Muscle of leg (tissue), 16 donors: ENCODE results near the gene CLSTN3. TPM values are rescaled to one million over a fixed set of nuclear protein-coding genes. Genes with fewer than 3 reads are reported as not detected.
A peak's percentile ranks its signal among the peaks of the same experiment; 100 is the strongest.

Source experiments
- DNase-seq: peaks from one replicate; pipeline ENCODE4 v3.0.0; 2013
- H3K27ac ChIP-seq: one replicate; pipeline ENCODE4 v1.5.1; 2013; ENCODE audit warnings: mild to moderate bottlenecking, low read length, control low read depth
- H3K27me3 ChIP-seq: one replicate; pipeline ENCODE4 v1.6.1; 2013; ENCODE audit warnings: low read length; ENCODE audit not compliant: control insufficient read depth, insufficient read depth
- H3K36me3 ChIP-seq: one replicate; pipeline ENCODE4 v1.6.1; 2013; ENCODE audit warnings: low read length; ENCODE audit not compliant: control insufficient read depth, insufficient read depth
- H3K4me1 ChIP-seq: one replicate; pipeline ENCODE4 v1.6.1; 2013; ENCODE audit warnings: low read length; ENCODE audit not compliant: control insufficient read depth, insufficient read depth
- H3K4me3 ChIP-seq: one replicate; pipeline ENCODE4 v1.5.1; 2013; ENCODE audit warnings: low read length, control low read depth
- H3K9me3 ChIP-seq: replicated peaks from 2 replicates; pipeline ENCODE4 v1.6.1; 2013; ENCODE audit warnings: low read depth, low read length; ENCODE audit not compliant: control insufficient read depth
- WGBS: methylation state at CpG from one replicate; pipeline ENCODE4 v1.1.5; 2013; ENCODE audit warnings: missing lambda C conversion rate; ENCODE audit not compliant: insufficient coverage; 5-methylcytosine and 5-hydroxymethylcytosine counted together
- long read RNA-seq, 11 donors: transcript quantifications; one replicate each; lab custom pipeline, GENCODE V29; 2026
- polyA plus RNA-seq, 8 donors: library from polyadenylated mRNA; unstranded; fragments of 120-200 nt; gene quantifications; one replicate each; pipeline versions ENCODE4 v1.2.1 to v1.2.3, GENCODE V29; 2013; ENCODE audit warnings: inconsistent platforms in 1 of 8, low replicate concordance in 1 of 8; ENCODE audit not compliant: insufficient read length in 8 of 8, insufficient read depth in 1 of 8
- total RNA-seq: library from RNA; stranded (reverse); fragments of 120-200 nt; gene quantifications from one replicate; pipeline ENCODE4 v1.2.4, GENCODE V29; 2013

The CLSTN3 gene
- total RNA-seq (7.2 TPM), polyA plus RNA-seq (10 to 100 TPM; 17.1 to 27.2 (median 20.5) TPM)
- long read RNA-seq, donor 1, partial matches to known transcripts: 0 of 2 reads
- long read RNA-seq, donor 1, other reads (novel, unspliced or antisense): 0 of 2 reads
- long read RNA-seq, donor 2: 0 reads
- long read RNA-seq, donor 3, full-length matches to known transcripts: 7 of 13 reads
- long read RNA-seq, donor 3, partial matches to known transcripts: 6 of 13 reads
- long read RNA-seq, donor 3, other reads (novel, unspliced or antisense): 0 of 13 reads
- long read RNA-seq, donor 4, partial matches to known transcripts: 12 of 12 reads
- long read RNA-seq, donor 4, other reads (novel, unspliced or antisense): 0 of 12 reads
- long read RNA-seq, donor 5, full-length matches to known transcripts: 8 of 8 reads
- long read RNA-seq, donor 5, partial matches to known transcripts: 0 of 8 reads
- long read RNA-seq, donor 5, other reads (novel, unspliced or antisense): 0 of 8 reads
- long read RNA-seq, donor 6, full-length matches to known transcripts: 3 of 16 reads
- long read RNA-seq, donor 6, partial matches to known transcripts: 13 of 16 reads
- long read RNA-seq, donor 6, other reads (novel, unspliced or antisense): 0 of 16 reads
- long read RNA-seq, donor 7, partial matches to known transcripts: 0 of 4 reads
- long read RNA-seq, donor 7, other reads (novel, unspliced or antisense): 0 of 4 reads
- long read RNA-seq, donor 8, full-length matches to known transcripts: 3 of 3 reads
- long read RNA-seq, donor 8, partial matches to known transcripts: 0 of 3 reads
- long read RNA-seq, donor 8, other reads (novel, unspliced or antisense): 0 of 3 reads
- long read RNA-seq, donor 9, partial matches to known transcripts: 13 of 16 reads
- long read RNA-seq, donor 9, other reads (novel, unspliced or antisense): 0 of 16 reads
- long read RNA-seq, donor 10, full-length matches to known transcripts: 2 of 2 reads
- long read RNA-seq, donor 10, partial matches to known transcripts: 0 of 2 reads
- long read RNA-seq, donor 10, other reads (novel, unspliced or antisense): 0 of 2 reads
- long read RNA-seq, donor 11, partial matches to known transcripts: 0 of 4 reads
- long read RNA-seq, donor 11, other reads (novel, unspliced or antisense): 0 of 4 reads

DNA sequence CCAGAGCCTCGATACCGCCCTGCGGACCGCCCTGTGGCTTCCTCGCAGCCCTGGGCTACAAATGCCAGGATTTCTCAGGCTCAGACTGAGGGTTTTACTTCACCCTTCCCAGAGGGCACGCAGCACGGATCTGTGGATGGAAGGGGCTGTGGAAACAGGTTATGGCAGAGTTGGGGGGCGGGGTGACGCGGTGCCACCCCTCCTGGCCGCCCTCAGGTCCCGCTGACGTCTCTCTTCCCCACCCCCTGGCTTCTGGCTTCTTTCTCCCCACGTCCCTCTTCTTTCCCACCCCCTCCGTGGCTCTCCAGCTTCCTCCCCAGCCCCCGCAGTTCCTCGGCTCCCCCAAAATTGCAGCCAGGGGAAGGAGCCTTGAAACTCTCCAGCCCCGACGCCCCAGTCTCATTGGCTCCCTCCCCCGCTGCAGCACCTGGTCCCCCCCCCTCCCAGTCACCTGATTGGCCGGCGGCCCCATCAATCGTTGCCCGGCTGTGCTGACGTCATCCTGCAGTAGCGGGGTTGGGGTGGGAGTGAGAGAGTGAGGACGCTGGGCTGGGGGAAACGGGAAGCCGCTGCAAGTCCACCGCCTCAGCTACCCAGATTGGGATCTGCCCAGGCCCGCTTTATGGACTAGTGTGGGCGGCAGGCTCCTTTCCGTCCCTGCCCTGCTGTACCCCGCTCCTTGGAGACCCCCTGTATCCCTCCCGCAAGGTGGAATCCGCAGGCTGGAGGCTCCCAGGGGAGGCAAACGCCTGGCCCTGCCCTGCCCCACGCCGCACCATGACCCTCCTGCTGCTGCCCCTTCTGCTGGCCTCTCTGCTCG lies at the start of gene CLSTN3:
Gene CLSTN3, plus strand, starts transcription at position 500 of the 820 bp plus-strand sequence. Its CDS starts 278 bp downstream, at position 778.
- peaks cover 5% of the 10 kb centered on the region for H3K36me3 ChIP-seq
- peak within 1 kb of the TSS; percentile 67 for H3K27ac ChIP-seq
- 0% methylated on average over 16 of the region's 40 CpGs for WGBS

DNA sequence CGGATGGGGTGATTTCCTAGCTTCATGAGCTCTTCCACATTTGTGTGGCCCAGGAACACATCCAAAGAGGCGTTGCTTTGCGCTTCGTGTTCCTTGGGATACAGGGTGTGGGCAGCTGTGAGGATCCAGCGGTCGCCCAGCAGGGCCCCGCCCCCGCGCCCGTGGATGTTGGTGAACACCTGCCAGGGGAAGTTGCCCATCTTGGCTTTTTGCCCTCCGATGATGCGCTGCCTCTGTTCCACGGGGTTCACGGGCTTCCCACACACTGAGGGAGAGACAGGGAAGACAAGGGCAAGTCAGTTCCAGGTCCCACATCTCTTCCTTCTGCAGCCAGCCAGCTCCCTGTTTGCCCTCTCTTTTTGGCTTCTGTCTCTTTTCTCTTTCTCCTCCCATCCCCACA lies 49.1 kb upstream of the CLSTN3 start:
- Histone ChIP-seq H3K4me3 (no peak overlapping the region), H3K36me3 (peaks cover 19% of the 10 kb centered on the region), H3K4me1 (no peaks in the 10 kb centered on the region), H3K9me3 (no peaks in the 10 kb centered on the region), H3K27me3 (no peaks in the 10 kb centered on the region), H3K27ac (no peak overlapping the region)
- 72% methylated on average over 13 of the region's 14 CpGs for WGBS
- DNase-seq: no peak

More for the DNA sequence above, at the start of gene CLSTN3:
- peak; percentile 90 for DNase-seq
- Histone ChIP-seq H3K4me1 (peaks cover 31% of the 10 kb centered on the region), H3K27me3 (peaks cover 27% of the 10 kb centered on the region), H3K4me3 (peak within 1 kb of the TSS; percentile 62), H3K9me3 (no peaks in the 10 kb centered on the region)

DNA sequence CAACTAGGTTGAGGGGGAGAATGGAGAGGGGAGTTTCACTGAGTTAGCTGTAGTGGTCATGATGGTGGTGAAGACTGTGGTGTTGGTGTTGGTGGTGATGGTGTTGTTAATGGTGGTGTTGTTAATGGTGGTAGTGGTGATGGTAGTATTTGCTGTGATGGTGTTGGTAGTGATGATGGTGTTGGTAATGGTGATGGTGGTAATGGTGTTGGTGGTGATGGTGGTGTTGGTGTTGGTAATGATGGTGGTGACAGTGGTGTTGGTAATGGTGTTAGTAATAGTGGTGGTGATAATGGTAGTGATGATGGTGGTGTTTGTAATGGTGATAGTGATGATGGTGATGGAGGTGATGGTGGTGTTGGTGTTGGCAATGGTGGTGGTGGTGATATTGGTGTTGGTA lies 47.0 kb upstream of the CLSTN3 start:
- Histone ChIP-seq H3K36me3 (peaks cover 27% of the 10 kb centered on the region), H3K4me3 (no peak overlapping the region), H3K9me3 (no peaks in the 10 kb centered on the region), H3K27me3 (no peaks in the 10 kb centered on the region), H3K4me1 (no peaks in the 10 kb centered on the region), H3K27ac (no peak overlapping the region)
- no peak for DNase-seq

DNA sequence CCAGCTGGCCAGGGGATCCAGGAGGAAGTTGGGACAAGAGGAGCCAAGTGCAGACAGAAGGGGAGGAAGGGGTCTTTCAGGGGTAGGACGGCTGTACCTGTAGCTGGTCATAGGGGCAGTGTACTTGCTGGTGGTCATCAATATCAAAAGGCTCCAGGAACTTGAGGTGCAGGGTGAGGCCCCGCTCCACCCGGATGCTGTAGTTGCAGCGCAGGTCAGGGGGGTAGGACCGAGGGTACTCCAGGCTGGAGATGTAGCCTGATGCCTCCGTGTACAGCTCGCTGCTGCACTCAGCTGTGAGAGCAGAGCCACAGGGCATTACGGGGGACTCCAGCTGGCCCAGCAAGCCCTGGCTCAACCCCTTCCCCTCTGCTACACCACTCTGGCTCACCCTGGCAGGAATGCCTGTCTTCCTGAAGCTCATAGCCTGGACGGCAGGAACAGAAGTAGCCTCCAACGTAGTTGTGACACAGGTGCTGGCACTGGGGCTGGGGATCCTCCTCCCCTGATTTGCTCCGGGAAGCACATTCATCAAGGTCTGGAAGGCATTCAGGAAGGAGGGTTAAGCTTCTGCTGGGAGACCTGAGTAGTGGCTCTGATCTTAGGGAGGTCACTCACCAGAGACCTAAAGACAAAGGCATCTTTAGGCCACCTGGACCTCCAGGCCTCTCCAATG lies 40.8 kb upstream of the CLSTN3 start:
- Histone ChIP-seq H3K9me3 (no peaks in the 10 kb centered on the region), H3K36me3 (peaks cover 38% of the 10 kb centered on the region), H3K27ac (no peak overlapping the region), H3K4me3 (no peak overlapping the region), H3K4me1 (peaks cover 27% of the 10 kb centered on the region), H3K27me3 (peaks cover 2% of the 10 kb centered on the region)
- DNase-seq: no peak
- 76% methylated on average over 11 of the region's 11 CpGs for WGBS

DNA sequence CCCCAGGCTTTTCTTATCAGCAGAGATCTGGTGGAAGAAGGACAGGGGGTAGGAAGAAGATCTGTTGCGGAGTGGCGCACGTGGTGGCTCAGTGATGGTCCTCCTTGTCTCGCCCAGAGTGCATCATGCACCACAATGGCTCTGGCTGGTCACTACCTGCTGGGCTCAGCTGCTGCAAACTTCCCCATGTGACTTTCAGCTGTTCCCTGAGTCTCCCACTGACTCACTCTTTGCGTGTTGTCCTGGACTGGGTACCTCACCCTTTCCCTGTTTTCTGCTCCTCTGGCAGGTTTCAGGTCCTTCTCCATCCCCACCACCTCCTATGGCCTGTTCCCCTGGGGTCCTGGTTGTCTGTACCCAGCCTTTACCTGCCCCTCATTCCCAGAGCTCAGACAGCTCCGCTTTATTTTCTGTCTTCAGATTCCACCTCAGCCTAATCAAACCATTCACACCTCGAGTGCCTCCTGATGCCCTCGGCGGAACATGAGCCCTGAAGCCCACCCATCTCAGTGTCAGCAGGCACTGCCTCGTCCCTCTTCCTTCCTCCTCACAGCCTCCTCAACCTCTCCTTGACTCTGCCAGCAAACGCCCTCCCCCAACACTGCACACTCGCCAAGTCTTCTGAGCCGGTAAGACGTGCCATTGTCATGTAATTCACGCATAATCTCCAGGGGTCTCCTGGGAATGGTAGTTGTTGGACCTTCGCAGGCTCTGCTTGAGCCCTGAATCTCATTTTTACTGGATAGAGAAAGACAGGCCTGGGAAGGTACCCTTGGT lies 39.8 kb upstream of the CLSTN3 start:
- Histone ChIP-seq H3K36me3 (peaks cover 29% of the 10 kb centered on the region), H3K27ac (peak overlapping the region; percentile 55), H3K27me3 (peaks cover 2% of the 10 kb centered on the region), H3K9me3 (no peaks in the 10 kb centered on the region), H3K4me3 (peak overlapping the region; percentile 49), H3K4me1 (peaks cover 27% of the 10 kb centered on the region)
- WGBS: 65% methylated on average over 11 of the region's 16 CpGs
- no peak for DNase-seq

DNA sequence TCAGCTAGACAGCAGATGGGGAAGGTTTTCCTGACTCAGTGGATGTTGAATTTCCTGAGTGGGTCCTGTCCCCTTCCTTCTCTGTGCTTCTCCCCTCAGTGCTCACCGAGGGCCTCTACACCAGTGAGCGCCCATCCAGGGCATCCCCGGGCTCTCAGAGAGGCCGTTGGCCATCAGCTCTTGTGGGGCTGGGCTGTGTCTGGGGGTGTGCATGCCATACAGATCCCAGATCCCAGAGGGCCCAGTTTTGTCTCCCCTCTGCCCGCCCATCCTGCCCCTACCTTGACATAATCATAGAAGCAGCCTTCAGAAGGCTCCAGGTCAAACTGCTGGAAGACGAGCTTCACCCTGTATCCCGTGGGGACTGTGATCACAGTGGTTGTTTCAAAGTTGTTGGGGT lies 39.0 kb upstream of the CLSTN3 start:
- H3K36me3 ChIP-seq: peaks cover 23% of the 10 kb centered on the region
- peaks cover 2% of the 10 kb centered on the region for H3K27me3 ChIP-seq
- peaks cover 27% of the 10 kb centered on the region for H3K4me1 ChIP-seq
- H3K4me3 ChIP-seq: peak overlapping the region; percentile 49
- WGBS: no CpG with 5 or more reads among the region's 7 CpGs
- no peaks in the 10 kb centered on the region for H3K9me3 ChIP-seq
- DNase-seq: no peak
- H3K27ac ChIP-seq: peak overlapping the region; percentile 55

DNA sequence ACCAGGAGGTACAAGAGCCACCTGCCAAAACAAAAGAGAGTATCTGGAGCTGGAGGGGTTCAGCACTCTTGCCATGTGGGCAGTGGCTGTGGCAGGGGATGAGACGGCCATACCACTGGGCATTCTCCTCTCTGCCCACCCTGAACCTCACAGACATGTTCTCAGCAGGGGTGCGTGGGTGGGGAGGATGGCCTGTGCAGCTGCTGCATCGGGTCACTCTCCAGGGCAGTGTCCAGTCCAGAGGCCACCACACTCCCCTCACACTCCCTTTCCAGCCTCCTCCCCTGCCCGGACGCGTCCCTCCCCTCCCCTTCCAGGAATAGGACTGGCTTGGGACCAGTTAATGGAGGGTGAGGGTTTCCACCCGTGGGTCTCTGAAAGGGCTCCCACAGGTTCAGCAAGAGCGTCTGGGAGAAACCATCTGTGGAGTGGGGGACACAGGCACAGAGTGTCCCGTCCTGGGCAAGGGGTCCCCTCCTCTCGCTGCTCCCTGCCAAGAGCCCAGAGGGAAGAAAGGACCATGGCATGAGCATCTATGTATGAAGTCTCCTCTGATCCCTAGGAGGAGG lies 38.4 kb upstream of the CLSTN3 start:
- no peaks in the 10 kb centered on the region for H3K9me3 ChIP-seq
- DNase-seq: peak; percentile 72

DNA sequence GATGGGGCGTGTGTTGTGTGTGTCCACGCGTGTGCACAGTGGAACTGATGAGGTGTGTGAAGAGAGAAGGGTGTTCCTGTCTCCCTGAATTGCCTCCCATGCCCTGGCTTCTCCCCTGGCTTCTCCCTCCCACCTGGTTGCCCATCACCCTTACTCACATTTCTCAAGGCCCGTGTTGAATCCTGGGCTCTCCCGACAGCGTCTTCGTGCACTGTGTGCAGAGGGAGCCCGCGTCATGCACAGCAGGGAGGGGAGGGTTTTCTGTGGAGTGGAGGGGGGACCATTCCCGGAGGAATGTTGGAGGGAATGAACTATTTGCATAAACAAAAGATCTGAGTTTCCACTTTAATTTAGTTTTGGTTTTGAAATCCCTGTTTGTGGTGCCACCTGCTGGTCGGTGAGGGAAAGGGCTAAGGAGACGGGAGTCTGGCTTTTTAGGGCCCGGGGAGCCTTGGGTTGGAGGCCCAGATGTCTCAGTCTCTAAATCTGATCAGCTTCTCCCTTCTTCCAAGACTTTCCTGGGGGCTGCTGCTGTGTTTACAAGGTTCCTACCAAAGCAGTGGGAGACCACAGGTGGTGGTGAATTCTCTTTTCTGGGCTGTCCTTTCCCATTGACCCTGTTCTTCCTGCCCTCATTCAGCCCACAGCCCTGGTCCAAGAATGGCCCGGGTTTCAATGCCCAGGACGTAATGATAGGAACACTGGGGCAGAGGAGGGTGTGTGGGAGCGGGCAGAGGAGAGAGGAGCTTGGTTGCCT lies 37.8 kb upstream of the CLSTN3 start, which contains the start of gene C1R:
Gene C1R, minus strand, starts transcription at position 217 of the 757 bp plus-strand sequence. Its CDS starts 57 bp downstream, at position 160.
- Histone ChIP-seq H3K4me1 (peaks cover 27% of the 10 kb centered on the region), H3K27me3 (peaks cover 2% of the 10 kb centered on the region), H3K36me3 (peaks cover 19% of the 10 kb centered on the region), H3K9me3 (no peaks in the 10 kb centered on the region), H3K27ac (peak within 1 kb of the TSS; percentile 83), H3K4me3 (peak within 1 kb of the TSS; percentile 49)
- 28% methylated on average over 5 of the region's 16 CpGs for WGBS
- peak; percentile 94 for DNase-seq

More for the DNA sequence above, 38.4 kb upstream of the CLSTN3 start:
- Histone ChIP-seq H3K27me3 (peaks cover 2% of the 10 kb centered on the region), H3K4me1 (peaks cover 27% of the 10 kb centered on the region), H3K36me3 (peaks cover 20% of the 10 kb centered on the region), H3K27ac (peak overlapping the region; percentile 83), H3K4me3 (peak overlapping the region; percentile 49)
- WGBS: 26% methylated on average over 3 of the region's 10 CpGs
